CD4-positive, alpha-beta T cell treated with Interleukin-6 for 4 hours (primary cell): Measurements from ENCODE around the gene QPCT.

Experiments used
- DNase-seq: peaks from one replicate; pipeline ENCODE4 v3.0.0-alpha.2; 2020; ENCODE audit warnings: mixed read lengths

The QPCT gene

GRCh38 chr2:37325625-37326071, 18.8 kb upstream of the QPCT start:
- DNase-seq, result no peak

- DNase-seq, result no peak
These were observed 18.1 kb upstream of the QPCT start for GRCh38 chr2:37326285-37326684.

DNA sequence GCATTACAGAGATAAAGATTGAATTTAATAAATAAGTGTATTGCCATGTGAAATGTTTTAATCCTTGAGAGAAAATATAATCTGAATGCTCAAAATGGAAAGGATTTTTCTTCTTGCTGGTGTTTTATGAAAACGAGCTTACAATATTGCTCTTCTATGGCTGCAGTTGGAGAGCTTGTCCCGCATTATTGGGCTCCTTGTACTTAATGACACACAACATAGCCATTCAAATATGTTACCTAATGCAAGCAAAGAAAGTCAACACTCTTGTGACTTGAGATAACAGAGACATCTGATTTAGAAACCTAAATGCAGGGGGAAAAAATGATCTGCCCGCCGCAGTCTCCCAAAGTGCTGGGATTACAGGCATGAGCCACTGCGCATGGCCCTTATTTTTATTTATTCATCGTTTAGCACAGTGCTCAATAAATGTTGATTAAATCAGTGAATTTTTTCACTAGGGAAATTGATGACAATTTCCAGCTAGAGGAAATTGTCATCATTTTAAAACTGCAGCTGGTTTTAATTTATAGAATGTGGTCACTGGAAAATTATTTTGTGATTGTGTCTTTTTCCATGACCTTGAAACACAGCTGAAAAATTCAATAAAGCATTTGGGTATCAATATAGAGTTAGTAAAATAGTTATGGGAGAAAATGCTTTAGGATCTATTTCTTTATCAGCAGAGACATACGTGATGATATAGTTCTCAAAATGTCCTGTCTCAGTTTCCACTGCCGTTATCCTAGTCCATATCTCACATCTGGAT, 17.4 kb upstream of the QPCT start:
- DNase-seq, result no peak

GRCh38 chr2:37330681-37331080, 13.7 kb upstream of the QPCT start:
- DNase-seq, result no peak

GRCh38 chr2:37332560-37332959, 11.9 kb upstream of the QPCT start:
- DNase-seq, result no peak

GRCh38 chr2:37333256-37333655, 11.2 kb upstream of the QPCT start:
- no peak for DNase-seq

DNA sequence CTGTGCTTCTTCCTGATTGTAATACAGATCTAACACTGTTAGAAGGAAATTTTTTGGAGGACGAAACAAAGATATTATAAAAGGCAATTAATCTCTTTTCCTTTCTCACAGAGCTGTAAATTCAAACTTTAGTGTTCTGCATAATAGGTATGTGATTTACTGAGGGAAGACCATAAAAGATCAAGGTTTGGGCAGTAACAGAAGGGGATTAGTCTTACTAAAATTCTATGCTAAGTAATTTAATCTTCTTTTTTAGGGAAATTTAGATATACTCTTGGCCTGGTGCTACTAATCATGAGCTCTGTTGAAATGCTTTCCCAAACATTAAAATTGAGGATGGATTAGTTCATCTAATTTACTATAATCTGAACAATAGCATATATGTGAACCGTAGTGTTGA, 8.8 kb upstream of the QPCT start:
- DNase-seq, result no peak

DNA sequence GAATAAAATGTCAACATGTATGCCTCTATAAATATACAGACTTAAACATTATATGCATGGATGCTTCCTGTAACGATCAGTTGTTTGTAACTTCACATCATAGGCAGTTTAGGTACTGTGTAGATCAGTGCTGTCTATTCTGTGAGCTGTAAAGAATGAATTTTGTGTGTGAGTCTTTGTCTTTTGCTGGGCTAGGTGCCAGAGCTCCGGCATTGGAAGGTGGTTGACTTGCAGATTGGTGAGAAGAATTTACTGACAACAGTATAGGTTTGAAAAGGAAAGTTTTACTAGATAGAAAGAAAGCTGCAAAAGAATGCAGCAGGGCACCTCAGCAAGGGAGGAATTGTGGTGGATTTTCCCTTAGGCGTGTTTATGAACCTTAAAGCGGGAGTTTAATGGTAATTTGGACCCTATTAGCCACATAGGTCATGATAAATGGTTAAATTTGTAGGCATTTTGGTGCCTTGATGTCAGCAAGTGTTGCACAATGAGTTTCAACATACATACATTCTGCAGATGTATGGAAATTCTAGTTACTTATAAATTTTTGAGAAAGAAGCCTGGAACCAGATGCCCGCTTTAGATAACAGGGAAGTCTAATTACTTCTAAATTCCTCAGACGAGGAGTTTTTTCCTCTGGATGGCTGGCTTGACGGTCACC, 6.7 kb upstream of the QPCT start:
- DNase-seq, result no peak

- DNase-seq, result no peak
These were observed 5.5 kb upstream of the QPCT start for GRCh38 chr2:37338933-37339332.

GRCh38 chr2:37340637-37341036, 3.8 kb upstream of the QPCT start:
- DNase-seq, result no peak

GRCh38 chr2:37342591-37343220, 1.7 kb upstream of the QPCT start:
- DNase-seq, result no peak

- DNase-seq, result no peak
These were observed 644 bp upstream of the QPCT start for GRCh38 chr2:37343537-37344434.

- no peak for DNase-seq
These were observed 3.7 kb downstream of the QPCT start for GRCh38 chr2:37348155-37348554.

DNA sequence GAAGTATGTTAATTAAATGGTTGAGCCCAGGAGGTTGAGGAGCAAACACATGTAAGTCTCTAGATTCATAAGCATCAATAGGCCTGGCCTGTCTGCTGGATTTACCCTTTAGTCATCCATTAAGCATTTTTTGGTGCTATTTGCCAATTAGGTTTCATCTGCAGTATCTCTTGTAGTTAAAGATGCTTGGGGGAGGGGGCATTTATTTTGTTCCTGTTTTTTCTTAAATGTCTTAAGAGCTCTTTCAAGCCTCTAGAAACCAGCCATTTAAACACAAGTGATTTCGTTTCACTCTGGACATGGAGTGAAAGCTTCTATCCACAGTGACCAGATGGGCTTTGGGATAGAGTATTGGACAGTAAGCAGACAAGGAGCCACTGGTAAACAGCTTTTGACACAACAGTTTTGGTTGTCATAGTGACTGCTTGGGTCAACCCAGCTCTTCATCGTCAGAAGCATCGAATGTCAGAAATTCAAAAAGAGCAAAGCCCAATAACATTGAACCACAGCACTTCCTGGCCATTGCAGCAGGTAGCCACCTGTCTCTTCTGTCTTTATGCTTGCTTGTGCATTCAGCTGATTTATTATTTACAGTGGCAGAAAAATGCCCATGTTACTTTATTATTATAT, 4.9 kb downstream of the QPCT start:
- DNase-seq, result no peak

GRCh38 chr2:37350034-37350433, 5.6 kb downstream of the QPCT start:
- DNase-seq, result no peak

- no peak for DNase-seq
These were observed 10.1 kb downstream of the QPCT start for GRCh38 chr2:37354531-37354930.

DNA sequence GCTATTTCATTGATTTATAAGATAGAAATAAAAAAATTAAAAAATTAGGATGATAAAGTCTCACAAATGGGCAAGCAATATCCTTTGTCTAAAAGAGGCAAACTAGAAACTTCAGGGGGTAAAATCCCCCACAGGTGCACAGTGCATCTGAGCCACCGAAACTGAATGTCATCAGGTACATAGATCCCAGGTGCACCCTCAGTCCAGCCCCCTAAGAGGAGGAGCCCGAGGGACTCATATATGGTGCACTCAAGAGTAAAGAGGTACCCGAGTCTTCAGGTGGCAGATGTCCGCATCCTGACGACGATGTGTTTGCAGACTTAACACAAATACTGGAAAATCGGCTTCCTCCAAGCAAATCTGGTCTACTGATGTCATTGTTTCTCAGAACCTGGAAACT, 11.3 kb downstream of the QPCT start:
- DNase-seq, result no peak

GRCh38 chr2:37356299-37356698, 11.9 kb downstream of the QPCT start:
- DNase-seq, result no peak

- no peak for DNase-seq
These were observed 12.6 kb downstream of the QPCT start for GRCh38 chr2:37357069-37357468.

DNA sequence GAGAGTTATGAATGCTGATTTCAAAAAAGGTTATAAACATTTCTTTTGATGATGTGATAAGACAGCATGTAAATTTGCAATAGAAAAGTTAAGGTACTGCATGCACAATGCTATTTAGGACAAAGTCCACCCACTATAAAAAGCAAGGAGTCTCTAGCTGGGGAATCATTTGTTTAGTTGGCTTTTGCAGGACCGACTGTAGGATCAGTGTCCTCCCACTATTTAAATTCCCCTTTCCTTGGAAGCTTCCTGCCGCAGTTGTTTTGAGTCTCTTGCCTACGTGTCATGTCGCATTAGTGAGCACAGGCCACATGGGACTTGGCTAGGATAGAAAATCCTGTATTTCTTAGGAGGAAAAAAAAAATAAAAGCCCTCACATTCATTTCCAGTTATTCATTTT, 13.1 kb downstream of the QPCT start:
- no peak for DNase-seq

- DNase-seq, result no peak
These were observed 14.0 kb downstream of the QPCT start for GRCh38 chr2:37358466-37358865.

DNA sequence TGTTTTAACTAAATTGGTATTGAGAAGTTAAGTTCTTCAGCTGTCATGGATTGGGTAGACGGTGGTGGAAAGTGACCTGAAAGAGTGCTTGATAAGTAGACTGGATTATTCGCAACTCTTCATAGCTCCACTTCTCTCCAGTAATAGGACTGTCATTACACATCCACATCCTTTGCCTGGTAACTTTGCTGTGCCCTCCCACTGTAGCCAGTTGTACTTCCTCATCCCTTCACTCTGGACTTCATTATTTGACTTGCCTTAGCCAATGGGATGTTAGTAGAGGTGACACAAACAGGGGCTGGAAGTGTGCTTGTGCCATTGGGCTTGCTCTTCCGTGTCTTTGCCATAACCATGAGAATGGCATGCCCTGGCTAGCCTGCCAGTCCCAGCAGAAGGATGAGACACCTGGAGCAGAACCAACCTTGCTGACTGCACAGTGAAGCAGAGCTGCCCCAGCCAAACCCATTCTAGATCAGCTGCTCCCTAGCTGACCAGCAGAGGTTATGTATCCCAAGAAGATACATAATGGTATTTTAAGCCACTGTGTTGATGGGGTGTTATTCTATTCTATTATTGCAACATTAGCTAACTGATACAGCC, 16.9 kb downstream of the QPCT start:
- no peak for DNase-seq
